Measurements from ENCODE around the gene IFT122.

IFT122 gene

DNA sequence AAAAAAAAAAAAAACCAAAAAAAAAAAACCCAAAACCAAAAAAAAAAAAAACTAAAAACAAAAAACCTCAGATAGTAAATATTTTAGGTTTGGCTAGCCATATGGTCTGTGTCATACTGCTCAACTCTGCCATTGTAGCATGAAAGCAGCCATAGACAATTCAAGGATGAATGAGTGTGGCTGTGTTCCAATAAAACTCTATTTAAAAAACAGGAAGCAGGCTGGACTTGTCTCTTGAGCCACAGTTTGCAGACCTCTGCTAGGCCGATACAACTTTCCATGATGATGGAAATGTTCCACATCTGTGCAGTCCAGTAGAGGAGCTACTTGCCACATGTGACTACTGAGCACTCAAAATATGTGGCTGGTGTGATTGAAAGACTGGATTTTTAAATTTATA is 22.7 kb upstream of the IFT122 start:
- DNase-seq = no peak

DNA sequence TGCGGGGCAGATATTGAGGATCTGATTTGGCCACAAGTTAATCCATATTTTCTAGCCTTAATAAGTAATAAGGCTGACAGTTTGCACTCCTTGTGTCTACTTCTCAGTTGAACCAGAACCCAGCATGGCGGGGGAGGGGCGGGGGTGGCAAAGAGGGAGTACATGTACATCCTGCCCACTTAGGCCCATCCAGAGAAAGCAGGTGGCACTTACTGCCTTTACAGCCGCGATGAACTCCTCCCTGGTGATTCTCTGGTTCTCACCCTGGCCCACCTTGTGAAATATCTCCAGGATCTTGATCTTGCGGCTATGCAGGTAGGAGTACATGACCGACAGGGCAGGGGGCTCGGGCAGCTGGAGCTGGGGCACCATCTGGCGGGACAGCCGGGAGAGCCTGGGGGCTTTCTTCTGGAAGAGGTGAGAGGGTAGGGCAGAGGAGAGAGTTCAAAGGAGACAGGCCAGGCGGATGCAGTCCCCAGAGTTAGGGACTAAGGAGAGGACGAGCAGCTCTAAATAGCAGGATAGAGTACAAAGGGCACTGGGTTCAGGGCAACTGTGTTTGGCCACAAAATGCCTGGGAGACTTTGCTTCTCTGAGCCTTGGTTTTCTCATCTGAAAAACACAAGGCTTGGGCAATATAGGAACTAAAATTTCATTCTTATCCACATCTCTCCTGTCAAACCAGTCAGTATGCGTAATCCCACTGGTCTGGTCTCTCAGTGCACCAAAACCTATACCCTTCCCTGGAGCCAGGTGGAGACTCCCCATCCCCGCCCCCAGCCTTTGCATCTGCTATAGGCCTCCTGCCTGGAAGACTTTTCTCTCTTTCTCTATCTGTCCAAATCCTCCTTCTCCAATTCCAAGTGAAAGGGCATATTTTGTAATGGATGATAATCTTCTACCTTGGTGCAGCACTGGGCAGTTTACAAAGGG is 21.7 kb upstream of the IFT122 start:
- DNase-seq = no peak

DNA sequence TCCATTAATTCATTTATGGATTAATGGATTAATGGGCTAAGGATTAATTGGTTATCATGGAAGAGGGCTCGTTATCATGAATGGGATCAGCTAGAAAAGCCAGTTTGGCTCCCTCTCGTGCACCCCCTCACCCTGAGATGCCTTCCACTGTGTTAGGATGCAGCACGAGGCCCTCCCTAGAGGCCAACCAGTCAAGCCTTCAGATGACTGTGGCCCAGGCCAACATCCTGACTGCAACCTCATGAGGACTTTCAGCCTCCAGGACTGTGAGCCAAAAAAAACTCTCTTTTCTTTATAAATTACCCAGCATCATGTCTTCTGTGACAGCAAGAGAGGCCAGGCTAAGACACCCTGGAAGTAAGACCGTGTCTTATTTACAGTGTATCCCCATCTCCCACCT is 20.5 kb upstream of the IFT122 start:
- no peak for DNase-seq

DNA sequence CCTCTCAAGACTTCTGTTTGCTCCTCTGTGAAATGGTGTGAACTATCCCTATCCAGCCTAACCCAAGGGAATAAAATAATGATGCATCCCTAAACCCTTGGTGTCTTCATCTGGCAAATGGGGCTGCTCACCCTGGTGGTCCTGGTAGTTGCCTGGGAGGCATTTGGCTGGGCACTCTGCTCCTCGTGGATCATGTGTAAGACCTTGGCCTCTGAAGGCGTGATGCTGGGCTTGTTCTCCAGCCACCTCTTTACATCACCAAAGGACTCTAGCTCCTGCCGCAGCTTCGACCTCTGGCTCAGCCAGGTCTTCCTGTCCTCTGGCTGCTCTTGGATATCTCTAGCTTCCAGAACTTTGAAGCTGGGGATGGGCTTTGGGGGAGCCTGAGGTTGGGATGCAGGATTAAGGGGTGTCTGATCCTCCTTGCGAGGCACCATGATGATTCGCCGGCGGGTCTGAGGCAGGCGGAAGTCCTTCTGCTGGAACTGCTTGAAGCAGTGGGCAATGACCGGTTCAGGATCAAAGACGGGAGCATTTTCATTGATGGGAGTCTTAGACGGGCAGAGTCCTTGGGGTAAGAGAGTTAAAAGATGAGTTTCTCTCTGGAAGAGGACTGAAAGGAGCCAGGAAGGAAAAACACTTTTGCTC is 18.7 kb upstream of the IFT122 start:
- DNase-seq = no peak

DNA sequence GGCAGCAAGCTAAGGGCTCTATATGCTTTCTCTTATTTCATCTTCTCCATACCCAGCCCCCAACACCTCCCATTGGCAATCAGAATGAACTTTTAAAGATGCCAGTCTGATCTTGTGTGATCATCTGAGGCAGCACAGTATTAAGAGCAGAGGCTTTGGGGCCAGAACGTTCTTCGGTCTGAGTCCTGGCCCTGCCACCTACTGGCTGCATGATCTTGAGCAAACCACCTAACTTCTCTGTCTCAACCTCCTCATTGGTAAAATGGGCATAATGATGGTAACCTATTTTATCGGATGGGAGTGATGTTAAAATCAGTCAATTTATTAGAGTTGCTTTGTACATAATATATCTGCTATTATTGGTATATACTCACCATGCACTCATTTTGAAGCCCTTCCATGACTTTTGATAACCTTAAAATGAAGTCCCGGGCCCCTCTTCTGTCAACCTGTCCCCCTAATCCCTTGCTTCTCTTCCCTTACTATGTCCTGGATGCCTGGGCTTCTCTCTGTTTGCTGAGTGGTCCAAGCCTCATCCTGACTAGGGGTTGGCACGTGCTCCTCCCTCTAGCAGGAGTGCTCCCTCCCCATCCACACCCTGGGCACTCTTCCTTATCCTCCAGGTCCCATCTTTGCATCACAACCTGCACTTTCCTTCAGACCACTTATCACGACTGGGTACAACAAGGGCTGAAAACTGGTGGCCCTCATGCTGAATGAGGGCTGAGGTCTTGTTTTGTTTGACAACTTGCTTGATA is 17.9 kb upstream of the IFT122 start:
- no peak for DNase-seq

DNA sequence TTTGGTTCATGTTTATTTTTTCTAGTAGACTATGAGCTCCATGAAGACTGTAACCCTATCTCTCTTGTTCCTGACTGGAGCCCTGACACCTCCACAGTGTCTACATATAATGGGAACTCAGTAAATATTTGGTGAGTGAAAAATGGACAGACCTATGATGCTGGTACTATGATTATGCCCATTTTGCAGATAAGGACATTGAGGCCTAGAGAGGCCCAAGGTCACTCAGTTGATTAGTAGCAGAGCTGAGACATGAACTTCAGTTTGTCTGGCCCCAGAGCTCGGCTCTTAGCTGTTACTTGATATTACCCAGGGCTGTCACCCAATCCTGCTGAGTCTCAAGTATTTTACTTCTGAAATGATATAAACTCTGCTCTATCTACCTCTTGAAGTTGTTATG is 17.1 kb upstream of the IFT122 start:
- no peak for DNase-seq

DNA sequence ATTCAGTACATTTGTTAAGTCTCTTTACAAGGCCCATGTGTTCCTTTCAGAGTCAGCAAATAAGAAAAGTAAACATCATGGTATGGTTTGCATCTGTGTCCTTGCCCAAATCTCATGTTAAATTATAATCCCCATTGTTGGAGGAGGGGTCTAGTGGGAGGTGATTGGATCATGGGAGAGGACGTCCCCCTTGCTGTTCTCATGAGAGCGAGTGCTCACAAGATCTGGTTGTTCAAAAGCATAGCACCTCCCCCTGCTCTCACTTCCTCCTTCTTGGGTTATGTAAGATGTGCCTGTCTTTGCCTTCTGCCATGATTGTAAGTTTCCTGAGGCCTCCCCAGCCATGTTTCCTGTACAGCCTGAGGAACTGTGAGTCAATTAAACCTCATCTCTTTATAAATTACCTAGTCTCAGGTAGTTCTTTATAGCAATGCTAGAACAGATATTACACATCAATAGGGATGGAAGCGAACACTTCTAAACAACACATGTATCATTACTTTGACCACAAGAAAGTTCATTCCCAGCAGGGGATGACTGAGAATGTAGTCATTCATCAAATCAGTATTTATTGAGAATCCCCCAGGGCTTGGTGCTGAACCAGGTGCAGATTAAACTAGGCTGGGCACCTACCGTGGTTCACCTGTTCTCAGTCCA is 15.7 kb upstream of the IFT122 start:
- no peak for DNase-seq

DNA sequence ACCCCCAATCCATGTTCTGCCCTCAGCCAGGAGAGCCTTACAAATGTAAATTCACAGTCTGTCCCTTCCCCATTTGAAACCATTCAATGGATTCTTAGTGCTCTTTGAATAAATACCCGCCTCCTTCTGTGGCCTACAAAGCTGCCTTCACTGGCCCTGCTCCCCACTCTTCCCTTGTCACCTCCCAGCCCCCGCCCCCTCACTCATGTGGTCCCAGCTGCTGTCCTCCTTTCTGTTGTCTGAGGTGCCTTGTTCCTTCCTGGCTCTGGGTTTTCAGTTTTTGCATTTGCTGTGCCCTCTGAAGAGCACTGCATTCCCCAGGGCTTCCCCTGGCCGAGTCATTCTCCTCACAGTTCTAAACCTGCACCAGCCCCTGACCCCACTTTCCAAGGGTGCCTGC is 14.8 kb upstream of the IFT122 start:
- no peak for DNase-seq

DNA sequence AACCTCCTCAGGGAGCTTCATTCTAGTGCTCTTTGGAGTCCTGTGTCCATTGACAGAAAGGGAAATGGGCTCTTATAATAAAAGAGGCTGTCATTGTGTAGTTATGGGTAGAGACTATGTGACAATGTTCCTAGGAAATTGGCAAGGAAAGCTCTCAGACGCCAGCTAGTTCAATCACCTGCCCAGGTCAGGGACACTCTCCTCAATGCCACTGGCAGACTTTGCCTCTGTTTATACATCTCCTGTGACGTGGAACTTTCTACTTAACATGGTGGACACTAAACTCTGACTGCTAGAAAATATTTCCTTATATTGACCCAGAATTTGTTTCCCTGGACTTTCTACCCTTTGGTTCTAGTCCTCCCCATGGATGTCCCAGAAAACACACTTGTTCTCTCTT is 14.4 kb upstream of the IFT122 start:
- no peak for DNase-seq

DNA sequence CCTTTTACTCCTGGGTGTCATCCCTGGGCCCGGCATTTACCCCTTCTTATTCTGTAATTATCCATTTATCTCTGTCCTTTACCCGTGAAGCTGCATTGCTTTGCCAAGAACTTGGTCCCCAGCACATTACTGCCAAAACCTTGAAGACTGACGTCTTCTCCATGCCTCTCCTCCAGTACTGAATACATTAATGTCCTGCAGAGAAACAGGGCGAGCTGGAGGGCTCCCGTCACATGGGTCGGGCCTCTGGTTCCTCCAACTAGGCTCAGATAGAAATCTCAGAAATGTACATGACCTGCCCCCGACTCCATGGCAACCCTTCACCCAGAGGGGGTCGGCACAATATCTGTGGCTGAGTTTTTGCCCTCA is 12.0 kb upstream of the IFT122 start:
- DNase-seq = no peak

DNA sequence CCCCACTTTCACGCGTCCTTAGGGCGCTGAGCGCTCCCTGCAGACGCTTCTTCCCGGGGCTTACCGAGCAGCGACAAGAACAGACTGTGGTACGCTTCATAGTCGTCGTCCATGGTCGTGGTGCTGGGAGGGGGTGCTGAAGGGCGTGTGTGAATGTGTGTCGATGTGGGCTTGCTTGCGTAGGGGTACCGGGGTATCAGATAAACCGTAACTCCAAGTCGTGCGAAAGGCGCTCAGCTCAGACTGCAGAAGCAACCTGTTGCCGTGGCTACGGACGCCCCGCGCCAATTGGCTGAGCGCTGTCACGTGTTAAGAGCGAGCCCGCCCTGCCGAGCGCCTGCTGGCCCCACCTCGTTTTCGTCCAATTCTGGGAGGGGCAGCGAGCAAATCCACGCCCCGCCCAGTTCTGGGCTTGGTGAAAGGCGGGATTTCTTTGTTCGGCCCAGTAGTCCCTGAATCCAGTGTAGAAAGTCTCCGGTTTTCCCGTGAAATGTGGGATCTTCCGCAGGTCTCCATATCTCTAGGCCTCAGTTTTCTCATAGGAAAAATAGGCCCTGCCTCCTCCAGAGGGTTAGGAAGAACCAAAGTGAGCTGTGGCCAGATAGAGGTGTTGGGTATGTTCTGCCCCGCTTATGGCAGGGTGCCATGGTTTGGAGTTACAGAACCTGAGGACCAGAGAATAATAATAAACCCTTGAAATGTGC is 11.5 kb upstream of the IFT122 start, which contains the start of gene EFCAB12:
TSS of gene EFCAB12 (minus strand) at position 261 of the 704 bp plus-strand sequence. CDS start at position 113, 148 bp downstream.
- DNase-seq = peak; percentile 89 to 91

DNA sequence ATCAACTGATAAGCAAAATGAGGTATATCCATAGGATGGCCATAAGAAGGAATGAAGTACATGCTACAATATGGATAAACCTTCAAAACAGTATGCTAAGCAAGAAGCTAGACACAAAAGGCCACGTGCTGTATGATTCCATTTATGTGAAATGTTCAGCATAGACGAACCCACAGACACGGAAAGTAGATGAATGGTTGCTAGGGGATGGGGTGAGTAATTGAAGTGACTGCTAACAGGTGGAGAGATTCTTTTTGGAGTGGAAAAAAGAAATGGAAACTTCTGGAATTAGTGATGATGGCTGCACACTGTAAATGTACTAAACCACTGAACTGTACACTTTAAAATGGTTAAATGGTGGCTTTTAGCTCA is 11.0 kb upstream of the IFT122 start:
- DNase-seq = no peak

DNA sequence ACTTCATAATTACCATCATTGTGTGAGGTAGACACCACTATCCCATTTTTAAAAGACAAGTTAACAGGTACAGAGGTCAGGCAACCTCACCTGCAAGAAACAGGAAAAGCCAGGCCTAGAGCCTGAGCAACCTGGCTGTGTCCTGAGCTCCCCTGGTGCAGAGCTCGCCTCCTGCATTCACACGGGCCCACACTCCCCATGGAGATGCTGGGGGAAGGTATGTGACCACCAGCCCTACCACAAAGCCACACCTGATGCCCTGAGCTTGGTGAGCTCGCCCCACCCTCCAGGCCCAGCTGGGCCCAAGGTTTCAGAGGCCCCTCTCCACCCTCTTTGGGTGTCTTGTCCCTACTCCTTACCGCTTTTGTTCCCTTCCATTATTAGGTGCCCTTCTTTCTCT is 10.4 kb upstream of the IFT122 start:
- no peak for DNase-seq

DNA sequence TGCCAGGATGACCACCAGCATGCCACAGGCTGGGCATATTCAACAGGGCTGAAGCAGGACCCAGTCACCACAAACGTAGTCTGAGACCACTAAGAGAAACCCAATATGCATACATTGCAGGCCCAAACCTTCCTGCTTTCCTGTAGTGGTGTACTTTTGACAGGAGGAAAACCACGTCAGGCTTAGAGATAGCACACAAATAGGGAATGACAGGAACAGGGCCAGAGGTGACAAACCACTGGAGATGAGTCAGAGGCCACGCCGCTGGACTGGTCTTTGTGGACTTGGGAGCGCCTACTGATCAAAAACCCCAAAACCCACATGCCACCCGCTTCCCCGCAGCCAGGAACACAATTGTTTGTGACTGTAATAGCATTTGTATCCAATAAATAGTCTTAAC is 8.0 kb upstream of the IFT122 start:
- no peak for DNase-seq

DNA sequence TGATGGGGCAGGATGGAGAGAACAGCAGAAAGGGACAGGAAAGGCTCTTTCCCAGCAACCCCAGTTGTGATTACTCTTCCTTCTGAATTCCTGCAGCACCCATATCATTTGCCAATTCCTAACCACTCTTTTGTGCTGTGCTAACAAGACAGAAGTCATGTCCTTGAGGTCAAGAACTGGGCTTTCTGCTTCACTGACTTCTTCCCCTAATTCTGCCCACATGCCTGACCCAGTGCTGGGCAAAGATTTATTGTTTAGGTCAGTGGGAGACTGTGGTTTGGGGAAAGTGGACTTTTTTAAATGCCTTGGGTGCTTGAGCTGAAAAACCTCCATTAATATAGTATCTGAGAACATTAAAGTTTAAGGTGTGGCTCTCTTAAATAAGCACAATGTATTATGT is 7.4 kb upstream of the IFT122 start:
- no peak for DNase-seq

DNA sequence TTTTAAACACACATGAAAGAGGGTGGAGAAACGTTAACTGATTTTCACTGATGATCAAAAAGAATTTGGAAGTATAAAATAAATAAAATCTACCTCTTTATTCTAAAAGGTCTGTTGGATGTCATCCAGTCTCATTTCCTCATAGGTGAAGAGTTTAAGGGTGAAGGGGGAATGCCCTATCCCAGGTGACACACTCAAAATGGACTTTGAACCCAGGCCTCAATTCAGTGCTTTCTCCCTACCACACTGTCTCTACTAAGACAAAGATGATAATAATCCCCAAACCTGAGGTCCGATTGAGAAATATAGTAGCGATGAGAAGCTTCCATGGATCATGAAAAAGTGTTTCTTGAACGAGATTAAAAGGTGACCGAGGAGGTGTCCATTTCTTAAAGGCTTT is 6.5 kb upstream of the IFT122 start:
- no peak for DNase-seq

DNA sequence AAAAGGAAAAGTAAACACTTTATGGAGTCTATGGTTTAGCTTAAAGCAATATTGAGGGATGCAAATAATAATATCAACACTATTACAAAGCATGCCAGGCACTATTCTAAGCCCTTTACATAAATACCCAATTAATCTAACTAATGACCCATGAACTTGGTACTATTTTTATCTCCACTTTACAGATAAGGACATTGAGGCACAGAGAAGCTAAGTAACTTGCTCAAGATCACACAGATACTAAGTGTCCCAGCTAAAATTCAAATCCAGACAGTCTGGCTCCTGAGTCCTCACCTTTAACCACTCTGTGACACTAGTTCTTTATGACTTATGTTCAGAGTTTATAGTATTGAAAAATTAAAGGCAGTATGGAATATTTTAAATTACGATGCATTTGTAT is 5.9 kb upstream of the IFT122 start:
- no peak for DNase-seq

DNA sequence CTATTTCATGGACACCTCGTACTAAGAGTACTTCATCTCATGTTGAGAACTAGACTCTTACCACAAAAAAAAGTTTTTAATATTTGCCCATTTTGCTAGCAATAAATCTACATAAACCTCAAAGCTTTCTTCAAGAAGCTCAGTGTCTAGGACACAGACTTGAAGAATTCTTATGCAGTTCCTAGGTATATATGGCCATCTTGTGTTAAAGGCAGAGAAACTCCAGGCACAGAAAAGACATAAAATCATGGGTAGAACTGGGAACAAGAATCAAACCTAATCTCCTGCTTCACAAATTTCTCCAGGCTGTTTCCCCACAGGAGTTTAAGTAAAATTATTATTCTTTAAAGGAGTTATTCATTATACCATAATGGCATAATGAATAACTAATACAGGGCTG is 4.7 kb upstream of the IFT122 start:
- no peak for DNase-seq

DNA sequence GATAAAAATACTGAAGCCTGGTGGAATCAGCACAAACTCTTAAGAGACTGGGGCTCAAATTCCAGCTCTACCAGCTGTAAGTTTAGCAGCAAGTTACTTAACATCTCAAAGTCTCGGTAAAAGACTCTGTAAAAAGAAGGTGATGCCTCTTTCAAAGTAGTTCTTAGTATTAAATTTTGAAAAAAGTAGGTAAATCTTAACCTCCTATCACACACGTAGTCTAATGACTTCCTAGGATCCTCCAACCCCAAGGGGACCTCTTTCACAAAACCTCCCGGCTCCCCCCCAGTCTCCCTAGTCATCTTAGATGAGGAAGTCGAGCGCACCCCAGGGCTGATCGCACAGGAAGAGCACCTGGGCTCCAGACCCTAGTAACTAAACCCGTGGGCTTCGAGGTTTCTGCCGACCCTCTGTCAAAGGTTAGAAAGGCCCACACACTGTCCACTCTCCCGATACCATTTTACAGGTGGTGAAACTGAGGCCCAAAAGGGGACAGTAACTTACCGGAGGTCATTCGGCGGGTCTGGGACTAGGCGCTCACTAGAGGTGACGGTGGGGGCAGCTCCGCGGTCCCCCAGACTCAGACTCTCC is 703 bp upstream of the IFT122 start:
- DNase-seq = peak; percentile 49 to 59

DNA sequence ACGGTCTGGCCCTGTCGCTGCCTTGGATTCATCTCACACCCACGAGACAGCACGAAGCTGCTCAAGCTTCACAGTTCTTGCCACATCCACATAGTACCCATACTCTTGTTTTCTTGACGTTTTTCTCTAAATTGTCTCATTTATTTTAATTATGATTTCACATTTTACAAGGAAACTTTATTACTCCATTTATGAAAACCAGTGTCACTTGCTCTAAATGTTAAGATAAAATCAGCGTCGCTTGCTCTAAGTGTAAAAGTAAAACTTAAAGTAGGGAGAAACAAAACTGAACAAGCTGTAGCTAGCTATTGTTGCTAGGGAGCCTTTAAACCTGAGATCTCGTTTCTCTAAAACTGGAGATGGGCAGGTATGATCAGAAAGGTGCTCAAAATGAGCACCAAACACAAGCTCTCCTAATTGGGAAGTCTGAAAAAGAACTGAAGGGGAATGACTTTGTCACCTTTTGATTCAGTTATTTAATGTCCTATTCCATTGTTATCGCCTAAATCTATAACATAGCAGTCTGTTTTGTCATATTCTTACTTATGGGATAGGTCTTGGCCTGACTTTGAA is 680 bp downstream of the IFT122 start:
- no peak for DNase-seq

DNA sequence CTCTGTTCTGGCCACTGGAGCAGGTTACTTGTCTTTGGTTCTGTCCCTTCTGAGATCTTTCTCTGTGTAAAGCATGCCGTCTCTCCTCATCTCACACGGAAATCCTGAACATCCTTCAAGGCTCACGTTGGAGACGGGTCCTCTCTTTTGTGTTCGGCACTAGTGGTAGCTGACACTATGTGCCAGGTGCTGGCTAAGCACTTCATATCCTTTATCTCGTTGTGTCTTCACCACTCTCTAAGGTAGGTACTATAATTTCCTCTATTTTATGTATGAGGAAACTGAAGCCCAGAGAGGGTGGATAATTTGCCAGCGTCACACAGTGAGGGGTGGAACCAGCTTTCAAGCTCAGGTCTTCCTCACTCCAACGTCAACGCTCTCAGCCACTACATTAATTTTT is 1.2 kb downstream of the IFT122 start:
- no peak for DNase-seq

DNA sequence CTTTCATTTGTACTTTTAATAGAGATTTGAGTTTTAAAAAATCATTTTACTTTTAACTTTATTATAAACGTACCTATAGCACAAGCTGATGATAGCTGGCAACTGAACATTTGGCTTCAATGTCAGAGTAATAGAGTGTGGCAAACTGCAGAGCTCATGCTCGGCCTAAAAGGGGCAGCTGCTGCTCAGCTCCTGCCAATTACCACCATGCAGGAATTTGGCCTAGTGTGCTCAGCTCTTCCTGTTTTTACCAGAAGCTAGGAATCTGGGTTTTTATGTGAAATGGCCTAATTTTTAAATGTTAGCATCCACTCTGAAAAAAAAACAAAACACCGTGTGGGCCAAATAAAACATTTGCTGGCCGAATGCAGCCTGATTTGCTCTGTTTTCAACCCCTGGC is 1.8 kb downstream of the IFT122 start:
- no peak for DNase-seq

All from activated CD4-positive, alpha-beta T cell treated with anti-CD3 and anti-CD28 coated beads, Interleukin-2, amount 50 U/mL, for 48 hours (primary cell).